Spleen (tissue), 11 donors: ENCODE measurements around the gene SLC5A12. TPM values are rescaled to one million over a fixed set of nuclear protein-coding genes. Genes with fewer than 3 reads are reported as not detected.

Source experiments
- DNase-seq: peaks from one replicate; pipeline ENCODE4 v3.0.0-alpha.2; 2020
- H3K27ac ChIP-seq, 8 donors: fragments of 200-600 bp; sonication (generic) in 7 of 8; 1 replicate in 4 of 8; 2 replicates in 4 of 8; pipeline versions ENCODE4 v1.5.0 to v1.8.0; 2016 to 2021; ENCODE audit warnings: inconsistent platforms in 4 of 8, mild to moderate bottlenecking in 4 of 8, moderate library complexity in 1 of 8
- H3K27me3 ChIP-seq, 7 donors: fragments of 200-600 bp; sonication (generic) in 6 of 7; replicated peaks in 1 of 7; 1 replicate in 4 of 7; 2 replicates in 3 of 7; pipeline versions ENCODE4 v1.5.0 to v1.8.0; 2016 to 2021; ENCODE audit warnings: inconsistent platforms in 3 of 7, mild to moderate bottlenecking in 1 of 7
- H3K36me3 ChIP-seq, 6 donors: fragments of 200-600 bp; sonication (generic) in 5 of 6; 1 replicate in 4 of 6; 2 replicates in 2 of 6; pipeline versions ENCODE4 v1.5.0 to v1.8.0; 2016 to 2021; ENCODE audit warnings: inconsistent platforms in 2 of 6
- H3K4me1 ChIP-seq, 6 donors: fragments of 200-600 bp; sonication (generic) in 5 of 6; 1 replicate in 3 of 6; 2 replicates in 3 of 6; pipeline versions ENCODE4 v1.5.0 to v1.8.0; 2016 to 2021; ENCODE audit warnings: inconsistent platforms in 3 of 6
- H3K4me3 ChIP-seq, 8 donors: fragments of 200-600 bp; sonication (generic) in 7 of 8; 1 replicate in 4 of 8; 2 replicates in 4 of 8; pipeline versions ENCODE4 v1.5.0 to v1.8.0; 2016 to 2021; ENCODE audit warnings: inconsistent platforms in 4 of 8, mild to moderate bottlenecking in 4 of 8, moderate library complexity in 2 of 8
- H3K9me3 ChIP-seq, 8 donors: fragments of 200-600 bp; sonication (generic) in 7 of 8; 1 replicate in 4 of 8; 2 replicates in 4 of 8; pipeline versions ENCODE4 v1.5.0 to v1.8.0; 2016 to 2021; ENCODE audit warnings: inconsistent platforms in 4 of 8
- CTCF ChIP-seq, 11 experiments: fragments of 200-600 bp in 7 of 11; fragments of 450-650 bp in 4 of 11; sonication (generic) in 4 of 11; IDR thresholded peaks in 8 of 11; conservative IDR thresholded peaks in 3 of 11; 1 replicate in 7 of 11; 2 replicates in 4 of 11; pipeline versions ENCODE4 v1.4.0 to v1.8.0; 2016 to 2021; ENCODE audit warnings: antibody characterized with exemption in 11 of 11, inconsistent platforms in 4 of 11, mild to moderate bottlenecking in 1 of 11
- POLR2A ChIP-seq, 3 donors: fragments of 450-650 bp; IDR thresholded peaks; one replicate each; pipeline ENCODE4 v1.5.1; 2017; ENCODE audit warnings: antibody characterized with exemption in 3 of 3, mild to moderate bottlenecking in 1 of 3
- POLR2AphosphoS5 ChIP-seq, 3 donors: sonication (generic); formaldehyde crosslinking; IDR thresholded peaks; one replicate each; pipeline ENCODE4 v1.5.1; 2017; ENCODE audit warnings: antibody characterized with exemption in 3 of 3
- WGBS, 5 donors: extraction: QIAGEN DNeasy Blood & Tissue Kit in 3 of 5; methylation state at CpG; one replicate each; pipeline versions ENCODE4 v1.1.5 to v1.1.7; 2013 to 2018; 5-methylcytosine and 5-hydroxymethylcytosine counted together
- intact Hi-C: fragments of 100-400 bp; cut with DNase I; formaldehyde crosslinking; loops from one replicate; pipeline ENCODE4 v1.15.0; 2023; ENCODE audit warnings: low total_unique reads
- polyA plus RNA-seq, 3 donors: library from polyadenylated mRNA; stranded (reverse); fragments of 200-250 nt; gene quantifications; one replicate each; pipeline ENCODE4 v1.2.1, GENCODE V29; 2013
- total RNA-seq, 7 donors: library from RNA; depleted of rRNA in 3 of 7; stranded (reverse); fragments of >200 nt in 3 of 7; fragmentation: NEBNext Ultra II Directional in 4 of 7; extraction: Animal tissue kit (Norgen Biotek cat#: 25700) in 4 of 7; gene quantifications; one replicate each; pipeline versions ENCODE4 v1.1.0 to v1.2.1, GENCODE V29; 2016 to 2021
- donor health status: healthy with polysubstance abuse.
- donor health status: DM: no; HTN: no; CAD: no; lungs with moderate emphysema.
- donor health status: DM: no; HTN: no; CAD: no.
- donor health status: Bipolar disorder and iron deficiency.
- donor health status: healthy.
- donor health status: DM: no; HTN: no; CAD: no.
- donor health status: DM: yes; HTN: yes; CAD: no.

SLC5A12 gene
- total and polyA plus RNA-seq, 10 donors: 0.05 to 1.3 (median 0.54) TPM; not detected in 3

GRCh38 chr11:26665946-26666345, 55.9 kb downstream of the SLC5A12 start:
- intact Hi-C loops: no loop called here
- no peaks in the 10 kb centered on the region for H3K4me1 ChIP-seq
- no peak for TF ChIP-seq POLR2AphosphoS5 (IDR thresholded peaks at IDR 0.05)
- no peak for TF ChIP-seq POLR2A (IDR thresholded peaks at IDR 0.05)
- TF ChIP-seq CTCF (IDR thresholded peaks at IDR 0.05 in 8 of 11, conservative IDR thresholded peaks at IDR 0.05 in 3 of 11): no peak
- H3K36me3 ChIP-seq: no peaks in the 10 kb centered on the region
- WGBS, 5 donors: 85 to 92% (median 91%) methylated on average over 1 of the region's 1 CpG
- H3K4me3 ChIP-seq: no peak overlapping the region
- H3K27me3 ChIP-seq: no peaks in the 10 kb centered on the region
- no peaks in the 10 kb centered on the region for H3K9me3 ChIP-seq
- H3K27ac ChIP-seq: no peak overlapping the region
- DNase-seq: no peak

- no peaks in the 10 kb centered on the region for H3K36me3 ChIP-seq
- WGBS, 5 donors: 72 to 92% (median 83%) methylated on average over 2 of the region's 2 CpGs
- intact Hi-C loops: no loop called here
- H3K9me3 ChIP-seq: no peaks in the 10 kb centered on the region
- TF ChIP-seq POLR2AphosphoS5 (IDR thresholded peaks at IDR 0.05) (no peak), POLR2A (IDR thresholded peaks at IDR 0.05) (no peak), CTCF (IDR thresholded peaks at IDR 0.05 in 8 of 11, conservative IDR thresholded peaks at IDR 0.05 in 3 of 11) (no peak)
- no peak overlapping the region for H3K4me3 ChIP-seq
- H3K27me3 ChIP-seq: no peaks in the 10 kb centered on the region
- H3K27ac ChIP-seq: no peak overlapping the region
- DNase-seq: no peak
- H3K4me1 ChIP-seq: no peaks in the 10 kb centered on the region
Observed at GRCh38 chr11:26665036-26665435, 56.8 kb downstream of the SLC5A12 start.

GRCh38 chr11:26662916-26663315, 58.9 kb downstream of the SLC5A12 start:
- intact Hi-C loops: no loop called here
- H3K4me1 ChIP-seq: no peaks in the 10 kb centered on the region
- H3K9me3 ChIP-seq: no peaks in the 10 kb centered on the region
- no peak overlapping the region for H3K4me3 ChIP-seq
- no peak for TF ChIP-seq POLR2AphosphoS5 (IDR thresholded peaks at IDR 0.05)
- TF ChIP-seq POLR2A (IDR thresholded peaks at IDR 0.05): no peak
- TF ChIP-seq CTCF (IDR thresholded peaks at IDR 0.05 in 8 of 11, conservative IDR thresholded peaks at IDR 0.05 in 3 of 11): no peak
- no peak for DNase-seq
- H3K27me3 ChIP-seq: no peaks in the 10 kb centered on the region
- 72 to 87% (median 82%) methylated on average over 1 of the region's 1 CpG for WGBS, 5 donors
- no peaks in the 10 kb centered on the region for H3K36me3 ChIP-seq
- H3K27ac ChIP-seq: no peak overlapping the region

- no peak for DNase-seq
- no peaks in the 10 kb centered on the region for H3K4me1 ChIP-seq
- H3K36me3 ChIP-seq: no peaks in the 10 kb centered on the region
- TF ChIP-seq POLR2A (IDR thresholded peaks at IDR 0.05) (no peak), CTCF (IDR thresholded peaks at IDR 0.05 in 8 of 11, conservative IDR thresholded peaks at IDR 0.05 in 3 of 11) (no peak)
- H3K9me3 ChIP-seq: no peaks in the 10 kb centered on the region
- no peaks in the 10 kb centered on the region for H3K27me3 ChIP-seq
- H3K4me3 ChIP-seq: no peak overlapping the region
- intact Hi-C loops: no loop called here
- H3K27ac ChIP-seq: no peak overlapping the region
- 84 to 98% (median 84%) methylated on average over 2 of the region's 2 CpGs for WGBS, 5 donors
Observed at GRCh38 chr11:26655287-26655686, 66.6 kb downstream of the SLC5A12 start.
